Liver (tissue), 9 donors: Measurements from ENCODE around the gene OTUB1. TPM values are rescaled to one million over a fixed set of nuclear protein-coding genes. Genes with fewer than 3 reads are reported as not detected.

Source experiments
- DNase-seq: peaks from one replicate; pipeline ENCODE4 v3.0.0-alpha.2; 2017; ENCODE audit warnings: low spot score
- H3K27ac ChIP-seq, 2 donors: one replicate each; pipeline ENCODE4 v1.7.0; 2013; ENCODE audit warnings: inconsistent platforms in 2 of 2, low read length in 2 of 2, control low read depth in 1 of 2, low read depth in 1 of 2, mild to moderate bottlenecking in 1 of 2
- H3K27me3 ChIP-seq, 4 donors: one replicate each; pipeline versions ENCODE4 v1.6.1 to v1.7.0; 2013; ENCODE audit warnings: low read length in 3 of 4, inconsistent platforms in 1 of 4, mild to moderate bottlenecking in 1 of 4, moderate library complexity in 1 of 4; ENCODE audit not compliant: control insufficient read depth in 4 of 4, insufficient read depth in 4 of 4
- H3K36me3 ChIP-seq, 4 donors: one replicate each; pipeline versions ENCODE4 v1.6.1 to v1.7.0; 2013; ENCODE audit warnings: low read length in 3 of 4, mild to moderate bottlenecking in 3 of 4, low read depth in 1 of 4, moderate library complexity in 1 of 4; ENCODE audit not compliant: control insufficient read depth in 4 of 4, insufficient read depth in 3 of 4
- H3K4me1 ChIP-seq, 4 donors: one replicate each; pipeline versions ENCODE4 v1.6.1 to v1.7.0; 2013; ENCODE audit warnings: low read length in 3 of 4, mild to moderate bottlenecking in 3 of 4, moderate library complexity in 1 of 4; ENCODE audit not compliant: control insufficient read depth in 4 of 4, insufficient read depth in 4 of 4
- H3K4me3 ChIP-seq, 3 donors: one replicate each; pipeline versions ENCODE4 v1.6.1 to v1.7.0; 2013; ENCODE audit warnings: low read length in 3 of 3, control low read depth in 1 of 3, low read depth in 1 of 3, mild to moderate bottlenecking in 1 of 3
- H3K9ac ChIP-seq, 2 donors: one replicate each; pipeline ENCODE4 v1.7.0; 2013; ENCODE audit warnings: low read length in 2 of 2, mild to moderate bottlenecking in 2 of 2, moderate library complexity in 2 of 2, control low read depth in 1 of 2, low read depth in 1 of 2
- H3K9me3 ChIP-seq, 4 donors: one replicate each; pipeline versions ENCODE4 v1.6.1 to v1.7.0; 2013; ENCODE audit warnings: low read length in 3 of 4; ENCODE audit not compliant: control insufficient read depth in 4 of 4
- EGR1 ChIP-seq, 2 donors: IDR thresholded peaks; 2 replicates each; pipeline ENCODE4 v1.6.1; 2016 to 2018; ENCODE audit warnings: antibody characterized with exemption in 2 of 2, low read depth in 2 of 2
- FOXA1 ChIP-seq: IDR thresholded peaks from 2 replicates; pipeline ENCODE4 v1.6.1; 2016; ENCODE audit warnings: antibody characterized with exemption
- FOXA2 ChIP-seq: IDR thresholded peaks from 2 replicates; pipeline ENCODE4 v1.6.1; 2016; ENCODE audit warnings: antibody characterized with exemption
- GABPA ChIP-seq, 2 donors: IDR thresholded peaks in 1 of 2; conservative IDR thresholded peaks in 1 of 2; 2 replicates each; pipeline ENCODE4 v1.6.1; 2016; ENCODE audit warnings: antibody characterized with exemption in 2 of 2, mild to moderate bottlenecking in 1 of 2, moderate library complexity in 1 of 2
- HNF4A ChIP-seq, 2 donors: conservative IDR thresholded peaks; 2 replicates each; pipeline ENCODE4 v1.6.1; 2016; ENCODE audit warnings: antibody characterized with exemption in 2 of 2, mild to moderate bottlenecking in 2 of 2
- HNF4G ChIP-seq: IDR thresholded peaks from 2 replicates; pipeline ENCODE4 v1.6.1; 2016; ENCODE audit warnings: antibody characterized with exemption
- JUND ChIP-seq, 2 donors: IDR thresholded peaks; 2 replicates each; pipeline ENCODE4 v1.6.1; 2016; ENCODE audit warnings: antibody characterized with exemption in 2 of 2
- NR2F2 ChIP-seq: IDR thresholded peaks from 2 replicates; pipeline ENCODE4 v1.6.1; 2016; ENCODE audit warnings: antibody characterized with exemption
- RAD21 ChIP-seq, 2 donors: IDR thresholded peaks; 2 replicates each; pipeline ENCODE4 v1.6.1; 2016; ENCODE audit warnings: antibody characterized with exemption in 2 of 2, mild to moderate bottlenecking in 2 of 2
- RXRA ChIP-seq, 2 donors: IDR thresholded peaks; 2 replicates each; pipeline ENCODE4 v1.6.1; 2017 to 2018; ENCODE audit warnings: antibody characterized with exemption in 2 of 2, mild to moderate bottlenecking in 1 of 2
- SP1 ChIP-seq: IDR thresholded peaks from 2 replicates; pipeline ENCODE4 v1.6.1; 2018; ENCODE audit warnings: antibody characterized with exemption, mild to moderate bottlenecking
- TAF1 ChIP-seq: conservative IDR thresholded peaks from 2 replicates; pipeline ENCODE4 v1.6.1; 2016; ENCODE audit warnings: antibody characterized with exemption, mild to moderate bottlenecking
- YY1 ChIP-seq: IDR thresholded peaks from 2 replicates; pipeline ENCODE4 v1.6.1; 2016; ENCODE audit warnings: antibody characterized with exemption, mild to moderate bottlenecking
- WGBS: extraction: QIAGEN DNeasy Blood & Tissue Kit; methylation state at CpG from one replicate; pipeline ENCODE4 v1.1.7; 2013; 5-methylcytosine and 5-hydroxymethylcytosine counted together
- polyA plus RNA-seq, 2 donors: library from polyadenylated mRNA; stranded (reverse) in 1 of 2; unstranded in 1 of 2; fragments of 200-250 nt in 1 of 2; fragments of >200 nt in 1 of 2; fragmentation: Nextera tagmentation in 1 of 2; extraction: Ambion mirVana in 1 of 2; gene quantifications; one replicate each; pipeline versions ENCODE4 v1.2.1 to v1.2.3, GENCODE V29; 2013 to 2015
- total RNA-seq, 2 donors: library from RNA; depleted of rRNA; stranded (reverse); fragments of >200 nt; gene quantifications; one replicate each; pipeline ENCODE4 v1.2.3, GENCODE V29; 2014
- TF ChIP-seq, protein P1 (sequence below): IDR thresholded peaks from 2 replicates; pipeline ENCODE4 v1.6.1; 2016; ENCODE audit warnings: antibody characterized with exemption, mild to moderate bottlenecking
- TF ChIP-seq, protein P2 (sequence below): IDR thresholded peaks from 2 replicates; pipeline ENCODE4 v1.6.1; 2016; ENCODE audit warnings: antibody characterized with exemption
- TF ChIP-seq, protein P3 (sequence below): fragments of 150-350 bp; IDR thresholded peaks from 2 replicates; pipeline ENCODE4 v1.5.1; 2017; ENCODE audit warnings: improper control_type of control experiment, low read depth, low read length; ENCODE audit not compliant: missing input control
- TF ChIP-seq, protein P4 (sequence below): IDR thresholded peaks from 2 replicates; pipeline ENCODE4 v1.6.1; 2016; ENCODE audit warnings: antibody characterized with exemption
- donor health status: healthy.
- donor health status: healthy.
- donor health status: healthy.
- donor health status: healthy.
- donor health status: healthy.

Gene OTUB1
- total and polyA plus RNA-seq, 4 donors = 18.8 to 44.6 (median 28.5) TPM

DNA sequence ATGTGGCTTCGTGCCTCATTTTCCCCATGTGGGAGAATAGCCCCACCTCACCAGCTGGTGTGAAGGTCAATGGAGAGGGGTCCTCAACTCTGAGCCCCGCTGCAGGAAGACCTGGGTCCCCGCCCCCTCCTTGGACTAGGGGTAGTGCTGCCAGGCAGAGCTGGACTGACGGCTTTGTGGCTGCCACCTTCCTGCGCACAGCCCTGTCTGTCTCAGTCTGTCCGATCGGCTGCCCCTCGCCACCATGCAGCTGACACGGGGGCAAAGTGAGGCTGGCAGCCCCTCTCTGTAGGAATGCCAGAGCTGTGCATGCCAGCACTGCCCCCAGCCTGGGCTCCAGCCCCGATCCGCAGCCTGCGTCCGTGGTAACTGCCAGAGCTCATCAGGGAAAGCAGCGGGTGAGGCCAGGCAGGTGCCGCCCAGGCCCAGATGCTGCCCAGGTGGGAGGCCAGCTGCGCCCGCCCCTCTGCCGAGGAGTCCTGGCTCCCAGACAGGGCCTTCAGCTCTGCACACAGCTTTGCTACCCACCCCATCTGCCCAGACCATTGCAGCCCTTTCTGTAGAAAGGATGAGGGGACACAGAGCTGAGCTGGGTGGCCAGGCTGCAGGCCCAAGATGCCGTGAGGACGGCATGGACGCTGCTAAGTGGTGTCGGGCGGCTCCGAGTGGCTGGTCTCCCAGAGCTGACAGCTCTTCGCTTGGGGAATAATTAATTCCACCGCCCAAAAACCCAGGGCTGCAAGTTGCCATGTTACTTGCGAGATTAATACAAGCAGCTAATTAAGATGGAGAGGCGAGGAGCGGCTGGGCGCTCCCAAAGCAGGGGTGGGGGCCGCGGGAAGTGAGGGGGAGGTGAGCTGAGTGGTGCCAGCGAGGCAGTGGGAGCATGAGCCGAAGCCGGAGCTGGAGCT is 30.0 kb downstream of the OTUB1 start:
- WGBS = 96% methylated on average over 35 of the region's 35 CpGs
- Histone ChIP-seq H3K27me3 (no peaks in the 10 kb centered on the region), H3K9ac (no peak overlapping the region), H3K4me1 (no peaks in the 10 kb centered on the region), H3K27ac (no peak overlapping the region), H3K4me3 (no peak overlapping the region), H3K36me3 (no peaks in the 10 kb centered on the region), H3K9me3 (no peaks in the 10 kb centered on the region)
- TF ChIP-seq HNF4G = no peak
- TF ChIP-seq, protein P1, sequence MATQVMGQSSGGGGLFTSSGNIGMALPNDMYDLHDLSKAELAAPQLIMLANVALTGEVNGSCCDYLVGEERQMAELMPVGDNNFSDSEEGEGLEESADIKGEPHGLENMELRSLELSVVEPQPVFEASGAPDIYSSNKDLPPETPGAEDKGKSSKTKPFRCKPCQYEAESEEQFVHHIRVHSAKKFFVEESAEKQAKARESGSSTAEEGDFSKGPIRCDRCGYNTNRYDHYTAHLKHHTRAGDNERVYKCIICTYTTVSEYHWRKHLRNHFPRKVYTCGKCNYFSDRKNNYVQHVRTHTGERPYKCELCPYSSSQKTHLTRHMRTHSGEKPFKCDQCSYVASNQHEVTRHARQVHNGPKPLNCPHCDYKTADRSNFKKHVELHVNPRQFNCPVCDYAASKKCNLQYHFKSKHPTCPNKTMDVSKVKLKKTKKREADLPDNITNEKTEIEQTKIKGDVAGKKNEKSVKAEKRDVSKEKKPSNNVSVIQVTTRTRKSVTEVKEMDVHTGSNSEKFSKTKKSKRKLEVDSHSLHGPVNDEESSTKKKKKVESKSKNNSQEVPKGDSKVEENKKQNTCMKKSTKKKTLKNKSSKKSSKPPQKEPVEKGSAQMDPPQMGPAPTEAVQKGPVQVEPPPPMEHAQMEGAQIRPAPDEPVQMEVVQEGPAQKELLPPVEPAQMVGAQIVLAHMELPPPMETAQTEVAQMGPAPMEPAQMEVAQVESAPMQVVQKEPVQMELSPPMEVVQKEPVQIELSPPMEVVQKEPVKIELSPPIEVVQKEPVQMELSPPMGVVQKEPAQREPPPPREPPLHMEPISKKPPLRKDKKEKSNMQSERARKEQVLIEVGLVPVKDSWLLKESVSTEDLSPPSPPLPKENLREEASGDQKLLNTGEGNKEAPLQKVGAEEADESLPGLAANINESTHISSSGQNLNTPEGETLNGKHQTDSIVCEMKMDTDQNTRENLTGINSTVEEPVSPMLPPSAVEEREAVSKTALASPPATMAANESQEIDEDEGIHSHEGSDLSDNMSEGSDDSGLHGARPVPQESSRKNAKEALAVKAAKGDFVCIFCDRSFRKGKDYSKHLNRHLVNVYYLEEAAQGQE = no peak
- no peak for TF ChIP-seq EGR1 (IDR thresholded peaks at IDR 0.05; ENCODE audit: low read depth in 2 of 2)
- no peak for TF ChIP-seq HNF4A (conservative IDR thresholded peaks at IDR 0.05)
- TF ChIP-seq, protein P2, sequence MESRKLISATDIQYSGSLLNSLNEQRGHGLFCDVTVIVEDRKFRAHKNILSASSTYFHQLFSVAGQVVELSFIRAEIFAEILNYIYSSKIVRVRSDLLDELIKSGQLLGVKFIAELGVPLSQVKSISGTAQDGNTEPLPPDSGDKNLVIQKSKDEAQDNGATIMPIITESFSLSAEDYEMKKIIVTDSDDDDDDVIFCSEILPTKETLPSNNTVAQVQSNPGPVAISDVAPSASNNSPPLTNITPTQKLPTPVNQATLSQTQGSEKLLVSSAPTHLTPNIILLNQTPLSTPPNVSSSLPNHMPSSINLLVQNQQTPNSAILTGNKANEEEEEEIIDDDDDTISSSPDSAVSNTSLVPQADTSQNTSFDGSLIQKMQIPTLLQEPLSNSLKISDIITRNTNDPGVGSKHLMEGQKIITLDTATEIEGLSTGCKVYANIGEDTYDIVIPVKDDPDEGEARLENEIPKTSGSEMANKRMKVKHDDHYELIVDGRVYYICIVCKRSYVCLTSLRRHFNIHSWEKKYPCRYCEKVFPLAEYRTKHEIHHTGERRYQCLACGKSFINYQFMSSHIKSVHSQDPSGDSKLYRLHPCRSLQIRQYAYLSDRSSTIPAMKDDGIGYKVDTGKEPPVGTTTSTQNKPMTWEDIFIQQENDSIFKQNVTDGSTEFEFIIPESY = no peak
- TF ChIP-seq, protein P3, sequence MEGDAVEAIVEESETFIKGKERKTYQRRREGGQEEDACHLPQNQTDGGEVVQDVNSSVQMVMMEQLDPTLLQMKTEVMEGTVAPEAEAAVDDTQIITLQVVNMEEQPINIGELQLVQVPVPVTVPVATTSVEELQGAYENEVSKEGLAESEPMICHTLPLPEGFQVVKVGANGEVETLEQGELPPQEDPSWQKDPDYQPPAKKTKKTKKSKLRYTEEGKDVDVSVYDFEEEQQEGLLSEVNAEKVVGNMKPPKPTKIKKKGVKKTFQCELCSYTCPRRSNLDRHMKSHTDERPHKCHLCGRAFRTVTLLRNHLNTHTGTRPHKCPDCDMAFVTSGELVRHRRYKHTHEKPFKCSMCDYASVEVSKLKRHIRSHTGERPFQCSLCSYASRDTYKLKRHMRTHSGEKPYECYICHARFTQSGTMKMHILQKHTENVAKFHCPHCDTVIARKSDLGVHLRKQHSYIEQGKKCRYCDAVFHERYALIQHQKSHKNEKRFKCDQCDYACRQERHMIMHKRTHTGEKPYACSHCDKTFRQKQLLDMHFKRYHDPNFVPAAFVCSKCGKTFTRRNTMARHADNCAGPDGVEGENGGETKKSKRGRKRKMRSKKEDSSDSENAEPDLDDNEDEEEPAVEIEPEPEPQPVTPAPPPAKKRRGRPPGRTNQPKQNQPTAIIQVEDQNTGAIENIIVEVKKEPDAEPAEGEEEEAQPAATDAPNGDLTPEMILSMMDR = no peak
- no peak for TF ChIP-seq RXRA (IDR thresholded peaks at IDR 0.05)
- no peak for TF ChIP-seq TAF1
- TF ChIP-seq FOXA2 = no peak
- no peak for TF ChIP-seq SP1
- TF ChIP-seq FOXA1 = no peak
- TF ChIP-seq JUND (IDR thresholded peaks at IDR 0.05) = no peak
- TF ChIP-seq GABPA (IDR thresholded peaks at IDR 0.05 in 1 of 2, conservative IDR thresholded peaks at IDR 0.05 in 1 of 2) = no peak
- TF ChIP-seq NR2F2 = no peak
- TF ChIP-seq YY1 = no peak
- DNase-seq = no peak

DNA sequence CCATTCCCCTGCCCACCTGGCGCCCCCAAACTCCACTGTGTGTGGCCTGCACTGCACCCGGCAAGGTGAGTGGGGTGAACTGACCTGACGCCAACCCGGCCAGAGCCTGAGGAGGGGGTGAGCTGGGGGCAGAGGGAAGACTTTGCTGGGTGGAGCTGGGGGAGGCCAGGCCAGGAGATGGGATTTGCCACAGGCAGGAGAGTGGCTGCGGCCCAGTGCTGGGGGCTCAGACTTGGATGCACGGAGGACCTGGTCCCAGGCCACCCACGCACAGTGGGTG is 31.6 kb downstream of the OTUB1 start:
- Histone ChIP-seq H3K4me3 (no peak overlapping the region), H3K4me1 (no peaks in the 10 kb centered on the region), H3K9ac (no peak overlapping the region), H3K27me3 (no peaks in the 10 kb centered on the region), H3K9me3 (no peaks in the 10 kb centered on the region), H3K36me3 (no peaks in the 10 kb centered on the region), H3K27ac (no peak overlapping the region)
- 91% methylated on average over 7 of the region's 7 CpGs for WGBS
- TF ChIP-seq YY1 (no peak), FOXA1 (no peak), RAD21 (IDR thresholded peaks at IDR 0.05) (no peak), GABPA (IDR thresholded peaks at IDR 0.05 in 1 of 2, conservative IDR thresholded peaks at IDR 0.05 in 1 of 2) (no peak), RXRA (IDR thresholded peaks at IDR 0.05) (no peak), JUND (IDR thresholded peaks at IDR 0.05) (no peak)
- TF ChIP-seq, protein P4, sequence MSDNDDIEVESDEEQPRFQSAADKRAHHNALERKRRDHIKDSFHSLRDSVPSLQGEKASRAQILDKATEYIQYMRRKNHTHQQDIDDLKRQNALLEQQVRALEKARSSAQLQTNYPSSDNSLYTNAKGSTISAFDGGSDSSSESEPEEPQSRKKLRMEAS = no peak
- DNase-seq = no peak
